ENCODE data around the gene ZNF23. TPM values are rescaled to one million over a fixed set of nuclear protein-coding genes. Genes with fewer than 3 reads are reported as not detected.

ZNF23 gene
- polyA plus RNA-seq, 4 donors, result 13.2 to 20.2 (median 16.8) TPM

DNA sequence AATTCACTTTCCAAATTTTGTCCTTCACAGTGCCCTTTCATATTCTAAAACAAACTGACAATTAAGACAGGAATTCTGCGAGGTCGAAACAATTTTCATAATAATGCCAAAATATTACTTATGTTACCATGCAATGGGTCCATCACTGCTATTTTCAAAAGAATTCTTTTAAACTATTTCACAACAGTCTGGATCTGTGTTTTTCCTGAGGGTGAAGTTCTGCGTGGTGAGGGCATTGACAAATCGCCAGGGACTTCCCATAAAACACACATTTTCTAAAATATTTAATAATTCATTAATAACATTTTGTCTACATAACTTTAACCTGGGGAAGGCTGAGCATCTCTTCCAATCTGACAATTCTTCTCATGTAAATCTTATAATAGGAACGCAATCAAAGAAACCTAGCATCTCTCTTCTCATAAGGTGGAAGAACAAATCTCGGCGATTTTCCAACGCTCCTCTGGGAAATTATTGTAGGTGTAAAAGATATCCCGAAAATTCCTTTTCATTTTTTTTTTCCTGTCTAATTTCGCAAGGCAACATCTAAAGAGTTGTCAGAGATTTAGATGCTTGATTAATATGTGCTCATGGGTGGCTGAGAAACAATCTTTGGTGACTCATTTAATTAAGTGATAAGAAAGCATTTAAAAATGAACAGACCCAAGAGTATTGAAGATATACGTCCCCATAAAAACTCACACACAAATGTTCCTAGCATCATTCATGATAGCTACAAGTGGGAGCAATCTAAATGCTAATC lies 62.1 kb downstream of the ZNF23 start:
- DNase-seq (ENCODE audit: low read depth in 4 of 4, low spot score in 2 of 4), result no peak

Other genes starting within 250 kb of the ZNF23 start
- 10 to 100 TPM in 3 of 4 donors, 1 to 10 TPM in 1; 8.8 to 17.9 (median 14.8) TPM for gene HYDIN, start 231.5 kb downstream of the ZNF23 start, polyA plus RNA-seq (ENCODE audit: insufficient read length in 4 of 4)
- 10 to 100 TPM; 40.4 to 69.9 (median 52.3) TPM for gene CMTR2, start 172.8 kb downstream of the ZNF23 start, polyA plus RNA-seq (ENCODE audit: insufficient read length in 4 of 4)
- 1 to 10 TPM in 1 of 4 donors, under 1 TPM in 3; 0.69 to 1.1 (median 0.85) TPM for gene CALB2, start 103.5 kb downstream of the ZNF23 start, polyA plus RNA-seq (ENCODE audit: insufficient read length in 4 of 4)
- gene TLE7, start 20.2 kb downstream of the ZNF23 start, polyA plus RNA-seq (ENCODE audit: insufficient read length in 4 of 4), result not detected
- 10 to 100 TPM; 11.8 to 19.6 (median 13.4) TPM for gene ZNF19, start 27.1 kb upstream of the ZNF23 start, polyA plus RNA-seq (ENCODE audit: insufficient read length in 4 of 4)
- under 1 TPM; 0.27 to 0.55 (median 0.31) TPM for gene CHST4, start 64.2 kb upstream of the ZNF23 start, polyA plus RNA-seq (ENCODE audit: insufficient read length in 4 of 4)
- under 1 TPM; 0.06 to 0.20 (median 0.09) TPM for gene TAT, start 114.8 kb upstream of the ZNF23 start, polyA plus RNA-seq (ENCODE audit: insufficient read length in 4 of 4)
- 10 to 100 TPM; 11.9 to 18.0 (median 15.0) TPM for gene MARVELD3, start 163.9 kb upstream of the ZNF23 start, polyA plus RNA-seq (ENCODE audit: insufficient read length in 4 of 4)

Data from left renal cortex interstitium (tissue), 4 donors.